Smooth muscle cell (in vitro differentiated cells): ENCODE data around the gene LGALS3. TPM values are rescaled to one million over a fixed set of nuclear protein-coding genes. Genes with fewer than 3 reads are reported as not detected.

Experiments used
- DNase-seq: peaks from one replicate; lab custom pipeline; 2025; ENCODE audit not compliant: unreplicated experiment; lab: John Stamatoyannopoulos, UW
- H2AFZ ChIP-seq: fragments of 200-600 bp; sonication (generic); 2 replicates; pipeline ENCODE4 v1.6.0; 2016; ENCODE audit warnings: antibody characterized with exemption, low read depth, mild to moderate bottlenecking
- H3F3A ChIP-seq: fragments of 200-600 bp; sonication (generic); 2 replicates; pipeline ENCODE4 v1.6.0; 2017; ENCODE audit warnings: antibody characterized with exemption, low read depth
- H3K27ac ChIP-seq: fragments of 200-600 bp; sonication (generic); 2 replicates; pipeline ENCODE4 v1.5.1; 2016; ENCODE audit warnings: low read depth, mild to moderate bottlenecking
- H3K27me3 ChIP-seq: fragments of 200-600 bp; sonication (generic); 2 replicates; pipeline ENCODE4 v1.6.1; 2016; ENCODE audit warnings: low read depth, mild to moderate bottlenecking
- H3K36me3 ChIP-seq: fragments of 200-600 bp; sonication (generic); 2 replicates; pipeline ENCODE4 v1.5.1; 2016; ENCODE audit warnings: low read depth
- H3K4me1 ChIP-seq: fragments of 200-600 bp; sonication (generic); 2 replicates; pipeline ENCODE4 v1.5.1; 2016; ENCODE audit warnings: low read depth
- H3K4me2 ChIP-seq: fragments of 200-600 bp; sonication (generic); 2 replicates; pipeline ENCODE4 v1.6.0; 2016; ENCODE audit warnings: mild to moderate bottlenecking
- H3K4me3 ChIP-seq: fragments of 200-600 bp; sonication (generic); 2 replicates; pipeline ENCODE4 v1.5.1; 2016; ENCODE audit warnings: mild to moderate bottlenecking
- H3K79me2 ChIP-seq: fragments of 200-600 bp; sonication (generic); 2 replicates; pipeline ENCODE4 v1.6.0; 2016; ENCODE audit warnings: low read depth, mild to moderate bottlenecking
- H3K9ac ChIP-seq: fragments of 200-600 bp; sonication (generic); 2 replicates; pipeline ENCODE4 v1.6.0; 2016; ENCODE audit warnings: low read depth
- H3K9me3 ChIP-seq: fragments of 200-600 bp; sonication (generic); replicated peaks from 2 replicates; pipeline ENCODE4 v1.5.1; 2016; ENCODE audit warnings: low read depth
- H4K20me1 ChIP-seq: fragments of 200-600 bp; sonication (generic); 2 replicates; pipeline ENCODE4 v1.6.0; 2016; ENCODE audit warnings: low read depth
- CTCF ChIP-seq: fragments of 200-600 bp; sonication (generic); IDR thresholded peaks from 2 replicates; pipeline ENCODE4 v1.5.1; 2017; ENCODE audit warnings: borderline replicate concordance, mild to moderate bottlenecking, antibody characterized with exemption; ENCODE audit not compliant: insufficient read depth, poor library complexity, severe bottlenecking
- WGBS: methylation state at CpG from one replicate; pipeline ENCODE4 v1.1.7; 2016; ENCODE audit warnings: low lambda C conversion rate; 5-methylcytosine and 5-hydroxymethylcytosine counted together
- polyA plus RNA-seq: library from polyadenylated mRNA; unstranded; fragments of >200 nt; fragmentation: Nextera tagmentation; extraction: Ambion mirVana; gene quantifications from 2 replicates; pipeline ENCODE4 v1.2.1, GENCODE V29; 2016
- total RNA-seq: library from RNA; depleted of rRNA; stranded (reverse); fragments of >200 nt; gene quantifications from 2 replicates; pipeline ENCODE4 v1.2.3, GENCODE V29; 2014

LGALS3 gene
- total and polyA plus RNA-seq, 2 experiments from 2014 or later: 170 to 201 TPM

DNA sequence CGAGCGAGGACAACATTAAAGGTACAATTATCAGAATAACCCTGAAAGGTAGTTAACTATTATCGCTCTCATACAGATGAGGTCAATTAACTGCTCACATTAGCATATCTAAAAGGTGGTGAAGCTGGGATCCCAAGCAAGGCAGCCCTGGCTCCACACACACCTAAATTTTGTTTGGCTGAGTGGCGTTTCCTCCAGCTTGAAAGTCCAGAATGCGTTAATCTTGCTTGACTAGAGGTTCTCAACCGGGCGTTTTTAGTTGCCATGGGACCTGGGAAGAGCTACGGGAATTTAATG lies 61.8 kb downstream of the LGALS3 start:
- no peaks in the 10 kb centered on the region for H3K27me3 ChIP-seq
- peak overlapping the region; percentile 98 for H2AFZ ChIP-seq
- H3K36me3 ChIP-seq: no peaks in the 10 kb centered on the region
- DNase-seq: no peak
- no peaks in the 10 kb centered on the region for H3K9me3 ChIP-seq
- no peaks in the 10 kb centered on the region for H3K4me1 ChIP-seq
- H3K79me2 ChIP-seq: peaks cover 34% of the 10 kb centered on the region
- TF ChIP-seq CTCF: no peak
- WGBS: 4% methylated on average over 8 of the region's 8 CpGs
- H3K9ac ChIP-seq: peak overlapping the region; percentile 36
- H3K27ac ChIP-seq: no peak overlapping the region
- H3K4me3 ChIP-seq: peak overlapping the region; percentile 74
- H3K4me2 ChIP-seq: peak overlapping the region; percentile 87
- H3F3A ChIP-seq: no peaks in the 10 kb centered on the region
- H4K20me1 ChIP-seq: no peaks in the 10 kb centered on the region

GRCh38 chr14:55191203-55192053 lies 62.4 kb downstream of the LGALS3 start, which contains the start of gene DLGAP5:
Gene DLGAP5 (minus strand): TSS chr14:55191585. CDS start chr14:55189179, 2,406 bp downstream.
- no peaks in the 10 kb centered on the region for H3K9me3 ChIP-seq
- H3K4me3 ChIP-seq: peak within 1 kb of the TSS; percentile 74
- TF ChIP-seq CTCF: no peak
- peak within 1 kb of the TSS; percentile 87 for H3K4me2 ChIP-seq
- H3K9ac ChIP-seq: peak within 1 kb of the TSS; percentile 42
- no peaks in the 10 kb centered on the region for H3K36me3 ChIP-seq
- peak within 1 kb of the TSS; percentile 98 for H2AFZ ChIP-seq
- H3K27ac ChIP-seq: peak within 1 kb of the TSS; percentile 22
- H3K27me3 ChIP-seq: no peaks in the 10 kb centered on the region
- peak; percentile 47 for DNase-seq
- no peaks in the 10 kb centered on the region for H3F3A ChIP-seq
- no peaks in the 10 kb centered on the region for H4K20me1 ChIP-seq
- H3K4me1 ChIP-seq: no peaks in the 10 kb centered on the region
- 3% methylated on average over 46 of the region's 46 CpGs for WGBS
- peaks cover 31% of the 10 kb centered on the region for H3K79me2 ChIP-seq

DNA sequence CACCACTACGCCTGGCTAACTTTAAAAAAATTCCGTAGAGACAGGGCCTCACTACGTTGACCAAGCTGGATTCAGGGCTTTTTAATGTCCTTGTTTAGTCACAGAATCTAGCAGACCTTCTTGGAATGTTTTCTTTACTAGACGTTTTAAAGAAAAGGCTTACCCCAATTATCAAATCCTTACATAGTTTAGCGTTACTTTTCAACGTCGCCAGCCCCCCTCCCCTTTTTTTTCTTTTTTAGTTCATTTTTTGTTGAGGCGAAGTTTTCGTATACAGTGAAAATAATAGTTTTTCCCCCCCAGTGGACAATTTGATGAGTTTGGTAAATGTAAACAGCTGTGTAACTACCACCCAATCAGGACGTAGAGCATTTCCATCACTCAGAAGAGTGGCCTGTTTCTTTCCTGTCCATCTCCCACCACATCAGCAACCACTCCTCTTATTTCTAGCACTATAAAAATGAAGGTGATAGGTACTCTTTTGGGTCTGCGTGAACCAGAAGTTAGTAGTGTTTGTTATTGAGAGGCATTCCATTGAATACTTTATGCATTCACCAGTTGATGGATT lies 63.1 kb downstream of the LGALS3 start:
- DNase-seq: no peak
- 65% methylated on average over 11 of the region's 11 CpGs for WGBS

More for the DNA sequence above, 63.1 kb downstream of the LGALS3 start:
- Histone ChIP-seq H2AFZ (peak overlapping the region; percentile 98), H3K4me1 (no peaks in the 10 kb centered on the region), H3K4me3 (peak overlapping the region; percentile 74), H3K79me2 (peaks cover 29% of the 10 kb centered on the region), H3K27me3 (no peaks in the 10 kb centered on the region), H3K36me3 (no peaks in the 10 kb centered on the region), H3K4me2 (peak overlapping the region; percentile 87), H3F3A (no peaks in the 10 kb centered on the region), H3K9ac (peak overlapping the region; percentile 42), H4K20me1 (no peaks in the 10 kb centered on the region), H3K9me3 (no peaks in the 10 kb centered on the region), H3K27ac (peak overlapping the region; percentile 22)
- TF ChIP-seq CTCF: no peak
